Endothelial cell of umbilical vein (primary cell): ENCODE data around the gene SLC25A19.

Source experiments
- CTCF ChIP-seq, 2 donors: IDR thresholded peaks; 1 replicate in 1 of 2; 2 replicates in 1 of 2; pipeline ENCODE4 v1.5.1; 2011; ENCODE audit warnings: low read length in 2 of 2, mild to moderate bottlenecking in 2 of 2, moderate library complexity in 2 of 2, control low read depth in 1 of 2, inconsistent platforms in 1 of 2, low read depth in 1 of 2; ENCODE audit not compliant: insufficient read depth in 1 of 2; ENCODE audit errors: extremely low read depth in 1 of 2
- EZH2 ChIP-seq: IDR thresholded peaks from 2 replicates; pipeline ENCODE4 v1.6.1; 2012; ENCODE audit warnings: borderline replicate concordance, low read depth, mild to moderate bottlenecking, moderate library complexity, low read length, inconsistent platforms; ENCODE audit not compliant: severe bottlenecking
- MAX ChIP-seq: IDR thresholded peaks from 2 replicates; pipeline ENCODE4 v1.6.1; 2011; ENCODE audit not compliant: insufficient read depth, insufficient read length
- MYC ChIP-seq: IDR thresholded peaks from one replicate; pipeline ENCODE4 v1.6.1; 2011; ENCODE audit warnings: mild to moderate bottlenecking, low read depth, low read length
- POLR2A ChIP-seq: IDR thresholded peaks from 2 replicates; pipeline ENCODE4 v1.6.1; 2012; ENCODE audit warnings: low read depth, mild to moderate bottlenecking, control low read depth, low read length
- POLR2AphosphoS5 ChIP-seq: IDR thresholded peaks from 2 replicates; pipeline ENCODE4 v1.6.1; 2012; ENCODE audit warnings: low read depth, mild to moderate bottlenecking, control low read depth, low read length, moderate library complexity; ENCODE audit not compliant: insufficient read depth

- TF ChIP-seq CTCF (IDR thresholded peaks at IDR 0.05; ENCODE audit: extremely low read depth in 1 of 2, insufficient read depth in 1 of 2, low read depth in 1 of 2, low read length in 2 of 2) = no peak
- no peak for TF ChIP-seq POLR2A
- TF ChIP-seq MAX = no peak
- no peak for TF ChIP-seq POLR2AphosphoS5
- TF ChIP-seq EZH2 = no peak
- TF ChIP-seq MYC = no peak
Measured at GRCh38 chr17:75315541-75316243, 26.5 kb upstream of the SLC25A19 start.
